ENCODE data around the gene THNSL1.

The THNSL1 gene

GRCh38 chr10:25061125-25061524 is 44.7 kb downstream of the THNSL1 start:
- no peak for DNase-seq (ENCODE audit: low spot score)

DNA sequence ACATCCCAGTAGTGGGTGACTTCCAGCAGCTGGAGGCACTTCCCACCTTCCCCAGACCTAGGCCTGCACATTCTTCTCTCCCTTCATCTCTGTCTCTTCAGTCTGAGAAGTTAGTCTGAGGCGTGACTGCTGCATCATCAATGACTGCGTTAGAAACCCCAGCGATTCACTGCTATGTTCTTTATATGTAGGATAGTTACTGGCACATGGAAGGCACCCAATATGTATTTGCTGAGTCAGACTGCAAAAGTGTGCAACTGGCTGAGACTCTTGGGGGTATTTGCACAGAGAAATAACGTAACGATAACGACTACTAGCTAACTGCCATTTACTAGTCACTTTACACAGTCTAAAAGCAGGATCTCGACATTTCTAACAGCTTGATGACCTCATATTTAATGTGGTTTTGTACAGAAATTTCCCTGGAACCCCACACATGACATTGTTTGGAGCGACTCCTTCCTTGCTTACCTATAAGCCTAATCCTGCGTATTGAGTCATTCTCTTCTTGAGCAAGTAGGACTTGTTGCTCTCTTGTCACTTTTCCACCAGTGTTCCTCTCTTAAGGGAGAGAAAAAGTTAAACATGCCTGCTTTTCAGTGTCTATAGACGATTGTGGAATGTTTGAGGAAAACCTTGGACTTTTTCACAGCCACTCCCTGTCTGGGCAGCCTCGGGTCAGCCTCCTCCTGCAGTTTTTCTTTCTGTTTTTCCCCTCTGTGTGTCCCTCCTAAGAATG is 45.5 kb downstream of the THNSL1 start:
- no peak for DNase-seq (ENCODE audit: low spot score)

DNA sequence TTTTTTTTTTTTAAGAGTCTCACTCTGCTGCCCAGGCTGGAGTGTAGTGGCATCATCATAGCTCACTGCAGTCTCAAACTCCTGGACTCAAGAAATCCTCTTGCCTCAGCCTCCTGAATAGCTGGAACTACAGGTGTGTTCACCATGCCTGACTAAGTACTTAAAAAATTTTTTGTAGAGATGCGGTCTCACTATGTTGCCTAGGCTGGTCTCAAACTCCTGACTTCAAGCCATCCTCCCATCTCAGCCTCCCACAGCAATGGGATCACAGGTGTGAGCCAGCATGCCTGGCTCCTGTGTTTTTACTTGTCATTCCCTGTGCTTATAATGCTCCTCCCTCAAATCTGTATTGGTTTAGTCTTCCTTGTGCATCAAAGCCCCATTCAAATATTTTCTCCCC is 46.7 kb downstream of the THNSL1 start:
- DNase-seq (ENCODE audit: low spot score): no peak

DNA sequence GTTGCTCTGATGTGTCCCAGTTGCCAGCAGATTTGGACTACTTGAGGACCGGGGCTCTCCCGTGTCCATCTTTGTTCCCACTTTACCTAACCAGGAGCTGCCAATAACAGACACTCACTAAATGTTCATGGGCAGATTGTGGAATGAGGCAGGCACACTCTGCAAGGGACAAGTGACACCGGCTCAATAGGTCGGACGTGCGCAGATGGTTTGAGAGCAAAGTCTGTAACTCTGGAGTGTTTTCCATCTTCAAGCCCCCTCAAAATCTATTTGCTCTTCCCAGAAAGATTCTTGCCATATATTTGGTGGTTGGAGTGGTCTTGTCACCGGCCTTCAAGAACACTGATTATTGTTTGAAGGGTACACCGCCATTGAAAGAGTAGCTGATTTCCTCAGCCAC is 47.2 kb downstream of the THNSL1 start:
- no peak for DNase-seq (ENCODE audit: low spot score)

DNA sequence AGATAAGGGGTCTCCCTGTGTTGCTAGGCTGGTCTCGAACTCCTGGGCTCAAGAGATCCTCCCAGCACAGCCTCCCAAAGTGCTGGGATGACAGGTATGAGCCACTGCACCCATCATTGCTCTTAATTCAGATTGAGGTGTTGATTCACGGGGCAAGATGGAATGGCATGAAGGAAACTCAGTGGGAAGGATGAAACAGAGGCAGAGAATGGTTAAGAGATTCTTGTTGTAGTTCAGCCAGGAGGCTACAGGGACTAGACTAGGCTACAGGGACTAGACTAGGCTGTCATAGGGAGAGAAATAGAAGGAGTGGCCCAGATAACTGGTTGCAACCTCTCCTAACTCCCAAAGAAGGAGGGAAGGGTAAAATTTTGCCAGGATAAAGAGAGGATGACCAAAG is 48.0 kb downstream of the THNSL1 start:
- DNase-seq (ENCODE audit: low spot score): no peak

DNA sequence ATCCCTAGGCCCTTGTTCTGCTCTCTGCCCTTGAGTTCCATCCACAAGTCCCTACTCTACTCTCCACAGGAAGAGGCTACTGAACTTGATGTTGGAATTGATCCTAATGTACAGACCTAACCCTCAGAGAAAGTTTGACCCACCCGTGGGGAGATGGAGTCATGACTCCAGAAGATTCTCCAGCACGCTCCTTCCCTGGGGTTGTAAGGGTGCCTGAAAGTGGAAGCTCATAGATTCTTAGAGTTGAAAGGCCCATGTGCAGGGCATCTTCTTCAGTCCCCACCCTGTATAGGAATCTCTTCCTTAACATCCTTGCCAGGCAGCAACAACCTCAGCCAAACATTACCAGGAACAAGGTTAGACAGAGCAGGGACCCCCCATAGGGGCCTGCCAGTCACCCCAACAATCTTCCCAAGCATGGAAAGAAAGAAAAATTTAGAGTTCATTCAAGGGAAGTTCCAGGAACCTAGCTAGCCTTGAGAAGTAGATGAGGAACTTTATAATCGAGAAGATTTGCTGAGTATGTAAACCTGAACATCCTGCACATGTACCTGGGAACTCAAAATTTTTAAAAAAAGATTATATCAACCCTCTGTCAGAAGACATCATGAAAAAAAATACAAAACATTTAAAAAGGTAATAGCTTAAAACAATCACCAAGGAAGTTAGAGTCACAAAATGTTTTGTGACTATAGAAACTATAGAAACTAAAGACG is 49.5 kb downstream of the THNSL1 start:
- DNase-seq (ENCODE audit: low spot score): no peak

DNA sequence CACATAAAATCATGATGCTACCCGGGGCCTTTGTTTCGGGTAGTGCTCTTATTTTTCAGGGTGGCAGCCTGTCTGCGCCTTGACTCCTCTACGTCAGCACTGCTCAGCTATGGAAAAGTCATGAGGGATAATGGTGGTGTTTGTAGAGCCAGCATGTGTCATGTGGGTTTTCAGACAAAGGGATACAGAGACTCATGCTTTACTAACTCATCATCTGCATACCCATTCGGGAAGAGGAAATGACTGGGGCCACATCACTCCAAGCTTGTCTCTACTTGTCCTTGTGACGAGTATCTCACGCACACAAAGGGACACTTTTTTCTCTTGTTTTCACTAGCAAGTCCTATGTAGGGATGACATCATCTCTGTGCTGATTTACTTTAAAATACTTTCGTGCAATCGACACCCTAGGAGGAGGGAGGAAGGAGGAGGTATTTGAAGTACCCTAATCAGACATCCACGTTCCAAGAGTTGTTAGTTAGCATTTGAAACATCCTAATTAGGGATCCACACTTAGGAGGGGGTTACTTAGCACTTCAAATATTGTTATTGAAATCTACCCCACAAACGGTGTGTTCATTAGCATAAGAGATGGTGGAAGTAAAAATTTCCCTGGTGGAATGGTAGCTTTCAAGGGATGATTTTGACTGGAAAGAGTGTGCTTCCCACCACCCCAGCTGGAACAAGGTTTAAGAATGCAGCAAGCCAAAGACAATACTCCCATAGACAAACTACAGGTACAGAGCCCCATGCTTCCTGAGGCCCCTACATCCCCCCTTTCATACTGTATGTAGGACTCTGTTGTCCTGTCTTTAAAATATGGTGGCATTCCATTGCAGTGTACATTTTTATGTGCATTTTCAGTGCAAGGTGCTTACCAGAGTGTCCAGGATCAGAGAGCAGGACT is 52.0 kb downstream of the THNSL1 start:
- DNase-seq (ENCODE audit: low spot score): peak; percentile 35

DNA sequence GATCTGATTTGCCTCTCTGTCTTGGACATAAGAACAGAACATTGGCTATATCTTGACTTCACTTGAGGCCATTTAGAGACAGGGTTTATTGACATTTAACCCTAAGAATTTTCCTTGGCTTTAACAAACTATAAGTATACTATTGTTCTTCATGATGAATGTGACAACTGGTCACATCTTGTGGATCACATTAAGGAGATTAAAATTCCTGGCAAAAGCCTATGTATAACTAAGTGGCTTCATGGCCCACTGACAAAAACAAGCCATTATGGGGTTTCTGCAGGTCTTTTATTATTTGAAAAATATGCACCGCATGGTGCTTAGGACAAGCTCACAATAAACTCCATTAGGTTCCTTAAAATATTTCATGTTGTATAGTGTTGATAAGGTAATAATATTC is 54.8 kb downstream of the THNSL1 start:
- DNase-seq (ENCODE audit: low spot score): no peak

DNA sequence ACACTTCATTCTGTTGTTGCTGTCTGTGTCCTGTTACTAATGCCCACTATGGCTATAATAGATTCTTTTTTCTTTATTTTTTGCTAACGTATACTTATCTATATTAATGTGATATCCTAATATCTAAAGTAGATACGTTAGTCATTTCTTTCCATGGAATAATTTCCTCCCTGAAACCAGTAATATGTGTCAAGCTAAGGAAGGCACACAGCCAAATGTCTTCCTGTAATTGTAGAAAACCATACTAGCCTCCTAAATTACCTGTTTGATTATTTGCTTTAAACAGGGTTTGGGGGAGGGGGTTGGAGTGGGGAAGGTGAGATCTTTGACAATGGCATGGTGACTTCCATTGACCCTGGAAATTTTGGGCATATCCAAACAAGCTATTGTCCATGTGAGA is 56.4 kb downstream of the THNSL1 start:
- no peak for DNase-seq (ENCODE audit: low spot score)

DNA sequence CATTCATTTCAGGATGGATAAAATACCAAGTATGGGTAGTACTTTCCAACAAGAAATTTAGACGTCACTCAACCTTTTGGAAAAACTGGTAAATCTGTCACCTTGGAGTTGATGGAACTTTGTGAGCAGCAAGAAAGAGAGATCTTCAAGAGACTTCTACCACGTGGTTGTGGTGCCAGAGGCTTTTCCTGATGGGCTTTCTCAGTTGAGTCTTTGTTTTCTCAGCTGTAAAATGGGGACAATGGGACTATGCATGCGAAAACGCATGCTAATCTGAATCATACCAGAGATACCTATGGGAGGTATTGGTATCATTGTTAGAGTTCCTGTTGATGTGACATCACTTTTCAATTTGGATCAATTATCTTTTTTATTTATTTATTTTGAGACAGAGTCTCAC is 59.4 kb downstream of the THNSL1 start:
- DNase-seq (ENCODE audit: low spot score): no peak
